K562 (cell line): Measurements from ENCODE around the gene MRAP2.

Experiments used
- ARNT ChIP-seq, 2 experiments: fragments of 450-650 bp; IDR thresholded peaks; 2 replicates each; pipeline ENCODE4 v1.6.1; 2016; ENCODE audit warnings: mild to moderate bottlenecking in 1 of 2
- CTCF ChIP-seq, 3 experiments: IDR thresholded peaks in 2 of 3; conservative IDR thresholded peaks in 1 of 3; 2 replicates each; pipeline ENCODE4 v1.5.1; 2011 to 2012; ENCODE audit warnings: low read length in 3 of 3, mild to moderate bottlenecking in 3 of 3, control low read depth in 2 of 3, improper control_type of control experiment in 1 of 3, inconsistent platforms in 1 of 3, low read depth in 1 of 3, mixed read lengths in 1 of 3, moderate library complexity in 1 of 3; ENCODE audit not compliant: insufficient read depth in 2 of 3

GRCh38 chr6:83984411-83984810, 49.2 kb upstream of the MRAP2 start:
- TF ChIP-seq CTCF (IDR thresholded peaks at IDR 0.05 in 2 of 3, conservative IDR thresholded peaks at IDR 0.05 in 1 of 3; ENCODE audit: insufficient read depth in 2 of 3, low read depth in 1 of 3, low read length in 3 of 3) (no peak), ARNT (IDR thresholded peaks at IDR 0.05) (no peak)
